ENCODE results near the gene SLIT3. TPM values are rescaled to one million over a fixed set of nuclear protein-coding genes. Genes with fewer than 3 reads are reported as not detected.

The SLIT3 gene
- total RNA-seq, 1 donor from 2014 or later: 0.75 TPM

DNA sequence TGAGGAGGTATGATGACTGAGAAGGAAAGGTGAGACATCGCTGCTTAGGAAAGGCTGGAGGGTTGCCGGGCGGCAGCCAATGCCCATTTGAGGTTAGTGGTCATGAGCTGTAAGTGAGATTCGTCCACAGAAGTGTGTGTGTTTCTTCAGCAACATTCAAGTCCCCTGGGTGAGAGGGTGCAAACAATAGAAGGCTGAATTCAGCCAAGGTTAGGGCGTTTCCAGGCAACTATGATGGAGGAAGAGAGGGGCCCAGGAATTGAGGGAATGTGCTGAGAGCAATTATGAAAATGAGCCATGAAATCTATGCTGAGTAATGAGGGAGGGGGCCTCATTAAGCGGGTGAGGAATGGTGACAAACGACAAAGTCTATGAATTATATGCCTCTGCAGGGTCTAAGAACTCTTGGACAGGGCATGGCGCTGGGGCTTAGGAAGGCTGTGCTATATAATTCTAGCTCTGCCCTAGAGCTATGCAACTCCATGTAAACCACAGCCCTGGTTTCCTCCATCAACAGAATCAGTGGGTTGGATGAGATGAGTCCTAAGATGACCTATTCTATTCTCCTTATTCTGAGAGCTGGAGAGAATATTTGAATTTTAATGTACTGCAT lies 96.0 kb downstream of the SLIT3 start:
- H3K9me3 Mint-ChIP-seq: peaks cover 18% of the 10 kb centered on the region
- H3K4me1 Mint-ChIP-seq: no peaks in the 10 kb centered on the region
- H3K27me3 Mint-ChIP-seq: no peaks in the 10 kb centered on the region
- H3K4me3 Mint-ChIP-seq: no peak overlapping the region
- DNase-seq: no peak
- H3K36me3 Mint-ChIP-seq (ENCODE audit: low read depth): no peaks in the 10 kb centered on the region
- intact Hi-C loops (cut with micrococcal nuclease): no loop called here
- H3K27ac Mint-ChIP-seq: no peak overlapping the region

DNA sequence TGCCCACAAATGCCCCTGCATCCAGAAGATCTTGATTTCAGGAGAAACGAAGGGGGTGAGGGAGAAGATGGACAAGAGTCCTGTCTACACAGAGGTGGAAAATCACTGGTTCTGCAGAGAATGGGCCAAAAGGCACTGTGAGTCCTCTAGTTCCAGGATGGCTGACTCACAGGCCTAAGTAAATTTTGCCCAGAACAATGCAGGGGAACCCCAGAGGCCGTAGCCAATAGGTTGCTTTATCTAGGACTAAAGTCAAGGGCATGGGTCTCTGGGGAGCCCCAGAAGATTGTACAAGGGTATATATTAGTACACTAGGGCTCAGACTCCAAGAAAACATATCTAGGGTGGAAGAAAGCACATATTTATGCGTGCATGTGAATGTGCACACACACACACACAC lies 98.0 kb downstream of the SLIT3 start:
- no peak for DNase-seq

DNA sequence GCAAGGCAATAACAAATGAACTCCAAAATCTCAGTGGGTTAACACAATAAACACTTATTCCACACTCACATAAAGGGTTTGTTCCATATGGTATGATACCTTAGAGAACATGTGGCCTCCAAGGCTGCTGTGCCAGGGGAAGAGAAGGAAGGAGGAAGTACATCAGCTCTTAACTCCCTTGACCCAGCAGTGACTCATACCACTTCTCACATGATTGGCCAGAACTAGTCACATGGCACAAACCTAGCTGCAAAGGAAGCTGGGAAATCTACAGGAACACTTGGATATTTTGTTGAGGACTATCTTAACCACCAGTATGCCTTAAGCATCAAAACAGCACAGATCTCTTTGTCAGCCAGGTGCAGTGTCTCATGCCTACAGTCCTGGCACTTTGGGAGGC lies 99.3 kb downstream of the SLIT3 start:
- Mint-ChIP-seq H3K4me3 (no peak overlapping the region), H3K36me3 (ENCODE audit: low read depth) (no peaks in the 10 kb centered on the region), H3K9me3 (peaks cover 4% of the 10 kb centered on the region), H3K4me1 (no peaks in the 10 kb centered on the region), H3K27me3 (no peaks in the 10 kb centered on the region), H3K27ac (no peak overlapping the region)
- intact Hi-C loops (cut with micrococcal nuclease): no loop called here
- DNase-seq: no peak

More for the DNA sequence above, 98.0 kb downstream of the SLIT3 start:
- Mint-ChIP-seq H3K27ac (no peak overlapping the region), H3K9me3 (peaks cover 4% of the 10 kb centered on the region), H3K27me3 (no peaks in the 10 kb centered on the region), H3K4me3 (no peak overlapping the region), H3K4me1 (no peaks in the 10 kb centered on the region), H3K36me3 (ENCODE audit: low read depth) (no peaks in the 10 kb centered on the region)
- intact Hi-C loops (cut with micrococcal nuclease): no loop called here

DNA sequence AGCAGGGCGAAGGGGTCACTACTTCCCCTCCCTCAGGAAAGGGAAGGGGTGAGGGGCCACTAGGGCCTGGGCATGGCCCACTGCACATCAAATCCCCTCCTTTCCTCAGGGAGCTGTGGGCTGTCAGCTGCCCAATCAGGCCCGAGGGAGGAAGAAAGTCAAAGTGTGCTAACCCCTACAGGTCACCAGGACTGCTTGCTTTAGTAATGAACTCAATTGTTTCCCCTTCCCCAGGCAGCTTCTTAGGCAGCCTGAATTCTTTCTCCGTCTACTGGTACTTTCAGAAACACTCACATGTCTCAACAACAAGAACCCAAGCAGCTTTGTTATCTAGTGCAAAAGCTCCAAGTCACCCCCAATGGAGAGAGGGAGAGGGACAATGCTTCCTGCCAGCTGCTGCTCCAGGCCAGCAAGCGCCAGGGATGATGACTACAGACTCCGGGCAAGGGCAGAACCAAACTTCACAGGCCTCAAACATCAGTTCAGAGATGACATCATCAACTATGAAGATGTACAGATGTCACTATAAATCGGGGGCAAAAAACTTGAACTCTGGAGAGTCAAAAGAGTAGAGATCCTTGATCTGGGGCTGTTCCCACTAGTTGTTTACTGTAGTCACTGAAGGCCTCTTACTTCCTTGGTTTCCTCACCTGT lies 100.7 kb downstream of the SLIT3 start:
- no peak overlapping the region for H3K27ac Mint-ChIP-seq
- intact Hi-C loops (cut with micrococcal nuclease): no loop called here
- H3K4me3 Mint-ChIP-seq: no peak overlapping the region
- no peaks in the 10 kb centered on the region for H3K27me3 Mint-ChIP-seq
- DNase-seq: no peak
- peaks cover 4% of the 10 kb centered on the region for H3K9me3 Mint-ChIP-seq
- no peaks in the 10 kb centered on the region for H3K36me3 Mint-ChIP-seq (ENCODE audit: low read depth)
- H3K4me1 Mint-ChIP-seq: no peaks in the 10 kb centered on the region

DNA sequence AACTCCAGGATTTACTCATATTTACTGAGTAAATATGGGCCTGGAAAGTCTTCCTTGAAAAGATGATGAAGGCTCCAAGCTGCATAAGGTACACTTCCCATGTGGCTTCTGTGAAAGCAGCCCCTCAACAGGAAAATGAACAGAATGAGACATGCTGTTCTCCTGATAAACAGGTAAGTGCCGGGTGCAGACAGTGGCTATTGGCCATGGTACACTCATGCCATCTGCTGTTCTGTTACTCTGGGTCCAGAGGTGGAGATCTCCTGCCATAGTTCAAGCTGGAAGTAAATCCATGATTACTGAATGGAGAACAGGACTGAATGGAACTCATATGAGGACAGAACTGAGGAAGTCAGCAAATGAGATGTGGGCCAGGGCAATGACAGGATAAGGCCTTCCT lies 103.6 kb downstream of the SLIT3 start:
- peaks cover 4% of the 10 kb centered on the region for H3K9me3 Mint-ChIP-seq
- no peaks in the 10 kb centered on the region for H3K36me3 Mint-ChIP-seq (ENCODE audit: low read depth)
- intact Hi-C loops (cut with micrococcal nuclease): no loop called here
- no peak overlapping the region for H3K4me3 Mint-ChIP-seq
- no peak for DNase-seq
- no peaks in the 10 kb centered on the region for H3K27me3 Mint-ChIP-seq
- no peaks in the 10 kb centered on the region for H3K4me1 Mint-ChIP-seq
- H3K27ac Mint-ChIP-seq: no peak overlapping the region

DNA sequence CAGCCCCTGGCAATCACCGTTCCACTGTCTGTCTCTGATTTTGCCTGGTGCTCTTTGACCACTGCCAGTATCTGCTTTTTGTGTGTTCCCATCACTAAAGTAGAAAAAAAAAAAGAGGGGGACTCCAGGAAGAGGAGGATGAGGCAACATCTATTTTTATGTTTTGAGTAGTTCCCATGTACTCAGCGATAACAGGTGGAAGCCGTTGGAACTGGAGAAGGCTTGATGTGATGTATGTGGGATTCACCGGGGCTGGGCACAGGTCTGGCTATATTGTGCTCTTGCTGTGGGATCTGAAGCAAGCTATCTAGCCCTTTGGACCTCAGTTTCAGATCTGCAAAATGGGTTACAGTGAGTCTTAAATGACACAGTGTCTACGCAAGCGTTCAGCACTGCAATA lies 104.9 kb downstream of the SLIT3 start:
- Mint-ChIP-seq H3K27ac (no peak overlapping the region), H3K36me3 (ENCODE audit: low read depth) (no peaks in the 10 kb centered on the region), H3K27me3 (no peaks in the 10 kb centered on the region), H3K4me3 (no peak overlapping the region), H3K4me1 (no peaks in the 10 kb centered on the region), H3K9me3 (no peaks in the 10 kb centered on the region)
- intact Hi-C loops (cut with micrococcal nuclease): no loop called here
- DNase-seq: no peak

DNA sequence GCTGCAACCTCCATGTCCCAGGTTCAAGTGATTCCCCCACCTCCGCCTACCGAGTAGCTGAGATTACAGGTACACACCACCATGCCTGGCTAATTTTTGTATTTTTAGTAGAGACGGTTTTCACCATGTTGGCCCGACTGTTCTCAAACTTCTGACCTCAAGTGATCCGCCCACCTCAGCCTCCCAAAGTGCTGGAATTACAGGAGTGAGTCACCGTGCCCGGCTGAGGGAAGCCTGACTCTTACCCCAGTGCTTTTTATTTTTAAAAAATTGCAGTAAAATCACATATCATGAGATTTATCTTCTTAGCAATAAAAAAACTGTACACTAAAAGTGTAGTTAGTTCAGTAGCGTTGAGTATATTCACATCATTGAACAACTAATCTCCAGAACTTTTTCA lies 105.3 kb downstream of the SLIT3 start:
- H3K4me1 Mint-ChIP-seq: no peaks in the 10 kb centered on the region
- no peaks in the 10 kb centered on the region for H3K9me3 Mint-ChIP-seq
- no peak overlapping the region for H3K4me3 Mint-ChIP-seq
- no peak overlapping the region for H3K27ac Mint-ChIP-seq
- no peak for DNase-seq
- intact Hi-C loops (cut with micrococcal nuclease): no loop called here
- H3K36me3 Mint-ChIP-seq (ENCODE audit: low read depth): no peaks in the 10 kb centered on the region
- H3K27me3 Mint-ChIP-seq: no peaks in the 10 kb centered on the region

DNA sequence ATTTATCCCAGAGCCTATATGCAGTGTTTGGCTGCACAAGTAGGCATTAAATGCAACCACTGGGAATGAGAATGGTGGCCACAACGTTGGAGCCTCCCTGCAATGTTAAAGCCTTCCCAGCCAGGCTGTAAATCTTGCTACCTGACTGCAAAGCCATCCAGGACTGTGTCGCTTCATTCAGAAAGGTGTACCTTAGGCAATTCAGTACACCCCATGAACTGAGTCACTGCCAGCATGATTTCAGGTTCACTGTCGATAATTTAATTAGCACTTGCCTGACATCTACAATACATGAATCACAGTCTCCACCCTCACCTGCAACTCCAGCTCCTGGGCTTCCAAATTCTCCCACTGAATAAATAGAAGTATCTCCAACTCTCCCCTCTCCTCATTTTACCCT lies 108.4 kb downstream of the SLIT3 start:
- DNase-seq: no peak
- intact Hi-C loops (cut with micrococcal nuclease): no loop called here
- Mint-ChIP-seq H3K27me3 (no peaks in the 10 kb centered on the region), H3K27ac (no peak overlapping the region), H3K36me3 (ENCODE audit: low read depth) (no peaks in the 10 kb centered on the region), H3K4me1 (no peaks in the 10 kb centered on the region), H3K9me3 (no peaks in the 10 kb centered on the region), H3K4me3 (no peak overlapping the region)

DNA sequence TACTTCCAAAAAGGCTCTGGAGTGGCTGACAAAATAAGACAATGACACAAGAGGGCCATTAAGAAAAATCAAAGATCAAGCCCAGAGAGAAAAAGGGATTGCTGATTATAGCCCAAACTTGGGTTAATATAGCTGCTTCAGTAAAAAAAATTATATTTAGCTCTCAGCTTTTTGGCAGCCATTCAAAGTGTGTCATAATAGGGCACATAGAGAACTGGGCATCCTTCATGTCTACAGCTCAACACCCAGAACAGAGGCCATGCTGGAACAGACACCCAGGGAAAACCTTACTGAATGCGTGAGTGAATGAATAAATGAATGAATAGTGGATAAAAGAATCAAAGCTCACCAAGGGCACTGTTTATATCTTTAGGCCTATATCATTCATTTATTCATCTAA lies 110.1 kb downstream of the SLIT3 start:
- Mint-ChIP-seq H3K4me1 (no peaks in the 10 kb centered on the region), H3K4me3 (no peak overlapping the region), H3K36me3 (ENCODE audit: low read depth) (no peaks in the 10 kb centered on the region), H3K9me3 (no peaks in the 10 kb centered on the region), H3K27me3 (no peaks in the 10 kb centered on the region), H3K27ac (no peak overlapping the region)
- no peak for DNase-seq
- intact Hi-C loops (cut with micrococcal nuclease): no loop called here

DNA sequence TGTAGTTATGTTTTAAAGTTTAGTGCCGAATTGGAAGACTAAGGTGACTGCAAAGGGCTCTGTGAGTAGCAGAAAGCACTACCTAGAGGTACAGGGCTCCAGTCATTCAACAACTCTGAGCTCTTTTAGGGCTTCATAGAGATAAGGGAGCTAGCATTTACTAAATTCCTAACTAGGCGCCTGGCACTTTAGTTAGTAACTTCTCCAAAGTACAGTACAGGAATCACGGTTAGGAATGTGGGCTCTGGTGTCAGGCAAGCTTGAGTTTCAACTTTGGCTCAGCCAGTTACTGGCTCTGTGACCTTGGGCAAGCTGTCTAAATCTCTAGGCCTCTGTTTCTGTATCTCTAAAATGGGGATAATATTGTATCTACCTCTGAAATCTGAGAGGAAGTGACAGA lies 115.3 kb downstream of the SLIT3 start:
- Mint-ChIP-seq H3K9me3 (no peaks in the 10 kb centered on the region), H3K36me3 (ENCODE audit: low read depth) (no peaks in the 10 kb centered on the region), H3K4me3 (no peak overlapping the region), H3K27ac (no peak overlapping the region), H3K27me3 (no peaks in the 10 kb centered on the region), H3K4me1 (no peaks in the 10 kb centered on the region)
- no peak for DNase-seq
- intact Hi-C loops (cut with micrococcal nuclease): no loop called here

DNA sequence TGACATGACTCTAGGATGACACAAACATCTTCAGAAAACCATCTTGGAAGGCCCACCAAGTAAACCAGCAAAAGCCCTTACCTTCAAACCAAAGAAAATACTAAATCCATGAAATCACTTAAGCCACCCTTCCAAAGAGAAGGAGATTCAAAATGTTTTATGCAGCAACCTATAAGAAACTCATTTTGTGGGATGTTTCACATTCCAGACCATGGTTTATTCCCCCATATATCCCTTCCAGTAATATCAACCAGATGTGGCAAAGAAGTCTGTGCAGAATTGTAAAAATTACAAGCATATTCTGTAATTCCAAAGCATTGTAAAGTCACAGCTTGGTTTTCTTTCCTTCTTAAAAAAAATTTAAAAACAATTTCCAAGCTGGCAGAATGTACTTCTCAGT lies 117.4 kb downstream of the SLIT3 start:
- no peaks in the 10 kb centered on the region for H3K9me3 Mint-ChIP-seq
- H3K4me1 Mint-ChIP-seq: no peaks in the 10 kb centered on the region
- no peak overlapping the region for H3K27ac Mint-ChIP-seq
- H3K4me3 Mint-ChIP-seq: no peak overlapping the region
- H3K27me3 Mint-ChIP-seq: no peaks in the 10 kb centered on the region
- H3K36me3 Mint-ChIP-seq (ENCODE audit: low read depth): no peaks in the 10 kb centered on the region
- DNase-seq: no peak
- intact Hi-C loops (cut with micrococcal nuclease): no loop called here

DNA sequence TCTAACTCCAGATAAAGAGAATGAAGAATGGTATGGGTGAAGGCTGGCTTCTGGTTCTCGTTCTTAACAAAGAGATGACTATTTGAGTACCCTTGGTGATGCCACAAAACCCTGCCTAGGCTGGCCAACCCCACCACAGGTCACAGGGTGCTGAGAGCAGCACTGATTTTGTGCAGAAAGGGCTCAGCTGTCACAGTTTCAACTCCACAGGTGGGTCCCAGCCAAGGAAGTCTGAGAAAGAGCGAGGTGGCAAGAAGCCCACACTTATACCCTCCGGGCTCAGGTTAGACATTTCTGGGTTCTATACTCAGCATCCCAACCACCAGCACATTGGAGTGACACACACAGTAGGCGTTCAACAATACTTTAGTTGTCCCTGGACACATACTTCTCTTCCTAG lies 118.1 kb downstream of the SLIT3 start:
- H3K4me3 Mint-ChIP-seq: no peak overlapping the region
- no peaks in the 10 kb centered on the region for H3K36me3 Mint-ChIP-seq (ENCODE audit: low read depth)
- no peaks in the 10 kb centered on the region for H3K4me1 Mint-ChIP-seq
- no peaks in the 10 kb centered on the region for H3K27me3 Mint-ChIP-seq
- intact Hi-C loops (cut with micrococcal nuclease): no loop called here
- H3K9me3 Mint-ChIP-seq: no peaks in the 10 kb centered on the region
- H3K27ac Mint-ChIP-seq: no peak overlapping the region
- no peak for DNase-seq

DNA sequence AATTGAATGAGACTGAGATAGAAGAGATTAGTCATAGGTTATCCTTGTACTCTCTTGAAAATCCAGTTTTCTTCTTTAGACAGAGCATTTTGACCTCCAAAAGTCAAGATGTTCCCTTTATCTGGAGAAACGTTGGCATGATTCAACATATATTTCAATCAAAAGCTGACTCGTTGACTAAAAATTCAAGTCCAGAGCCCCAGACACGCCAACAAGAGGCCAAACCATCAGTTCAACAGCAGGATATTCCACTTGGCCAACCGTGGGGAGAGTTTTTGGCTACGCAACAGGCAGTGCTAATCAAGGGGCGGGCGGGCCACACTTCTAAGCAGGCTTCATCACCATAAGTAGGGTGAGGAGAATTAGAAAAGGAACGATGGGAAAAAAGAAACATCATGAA lies 119.1 kb downstream of the SLIT3 start:
- no peak overlapping the region for H3K4me3 Mint-ChIP-seq
- H3K9me3 Mint-ChIP-seq: no peaks in the 10 kb centered on the region

DNA sequence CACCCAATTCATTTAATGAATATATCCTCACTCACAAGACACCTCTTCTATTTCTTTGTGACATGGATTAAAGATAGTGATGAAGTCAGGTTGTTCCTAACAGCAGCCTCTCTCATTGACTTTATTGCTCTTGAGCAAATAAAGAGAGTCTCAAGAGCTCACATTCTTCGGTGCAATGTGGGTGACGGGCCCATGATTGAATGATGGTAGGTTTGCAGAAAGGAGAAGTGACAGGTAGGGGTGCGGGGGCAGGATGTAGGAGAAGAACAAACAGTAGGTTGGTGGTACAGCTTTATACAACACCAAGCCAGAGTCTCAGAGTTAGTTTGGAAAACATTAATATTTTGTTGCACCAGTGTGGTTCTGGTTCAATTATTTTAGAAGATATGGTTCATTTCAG lies 122.2 kb downstream of the SLIT3 start:
- H3K27ac Mint-ChIP-seq: no peak overlapping the region
- no peak for DNase-seq
- no peaks in the 10 kb centered on the region for H3K27me3 Mint-ChIP-seq
- H3K4me3 Mint-ChIP-seq: no peak overlapping the region
- intact Hi-C loops (cut with micrococcal nuclease): no loop called here
- H3K9me3 Mint-ChIP-seq: no peaks in the 10 kb centered on the region
- H3K4me1 Mint-ChIP-seq: no peaks in the 10 kb centered on the region
- H3K36me3 Mint-ChIP-seq (ENCODE audit: low read depth): no peaks in the 10 kb centered on the region

More for the DNA sequence above, 119.1 kb downstream of the SLIT3 start:
- H3K4me1 Mint-ChIP-seq: no peaks in the 10 kb centered on the region
- no peaks in the 10 kb centered on the region for H3K27me3 Mint-ChIP-seq
- H3K27ac Mint-ChIP-seq: no peak overlapping the region
- no peak for DNase-seq
- no peaks in the 10 kb centered on the region for H3K36me3 Mint-ChIP-seq (ENCODE audit: low read depth)
- intact Hi-C loops (cut with micrococcal nuclease): no loop called here

DNA sequence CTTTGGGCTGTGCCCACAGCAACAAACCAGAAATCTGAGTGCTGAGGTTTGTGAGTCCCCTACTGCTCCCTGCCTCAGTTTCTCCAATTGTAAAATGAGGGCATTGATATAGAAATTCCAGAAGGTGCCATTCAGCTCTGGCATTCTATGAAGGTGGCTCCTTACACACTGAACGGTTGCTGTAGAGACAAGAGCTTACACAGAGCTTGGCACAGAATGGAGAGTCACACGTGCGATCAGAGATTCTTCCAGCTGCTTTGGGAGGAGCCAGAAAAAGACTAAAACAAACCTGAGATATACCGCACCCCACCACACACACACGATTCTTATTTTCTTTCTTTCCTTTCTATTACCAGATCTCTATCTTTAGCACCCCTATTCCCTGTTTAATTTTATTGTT lies 122.7 kb downstream of the SLIT3 start:
- H3K27ac Mint-ChIP-seq: no peak overlapping the region
- H3K4me1 Mint-ChIP-seq: no peaks in the 10 kb centered on the region
- DNase-seq: no peak
- H3K27me3 Mint-ChIP-seq: no peaks in the 10 kb centered on the region
- H3K9me3 Mint-ChIP-seq: no peaks in the 10 kb centered on the region
- intact Hi-C loops (cut with micrococcal nuclease): no loop called here
- no peak overlapping the region for H3K4me3 Mint-ChIP-seq
- H3K36me3 Mint-ChIP-seq (ENCODE audit: low read depth): no peaks in the 10 kb centered on the region

Data from activated CD4-positive, alpha-beta T cell treated with anti-CD3 and anti-CD28 coated beads, Interleukin-2, amount 10 ng/mL, durations not matched to agents 24 days and 14 days (primary cell).